ENCODE measurements around the gene BOD1. TPM values are rescaled to one million over a fixed set of nuclear protein-coding genes. Genes with fewer than 3 reads are reported as not detected.

Gene BOD1
- polyA plus RNA-seq, 2 of the 4 experiments (the other 2 are of a cell fraction): 59.1 to 102 TPM

- peaks cover 24% of the 10 kb centered on the region for H3K4me1 ChIP-seq
- WGBS (ENCODE audit: missing lambda C conversion rate): 83% methylated on average over 11 of the region's 11 CpGs
- ChIA-PET CTCF (interaction anchor here (0.9 to 6.3 kb wide), 4 partner anchors 9 to 357 kb away, joined by 5 to 50 read pairs (median 8); no protein-coding TSS in a partner anchor), POLR2A (no interaction called here)
- H3K27ac ChIP-seq: peak overlapping the region in 1 of 2 experiments; percentile 66; a peak in 4 of 6 replicates
- H3K4me2 ChIP-seq: no peak overlapping the region
- DNase-seq (ENCODE audit: low read depth in 1 of 2, low spot score in 1 of 2): no peak
- TF ChIP-seq FOSL2 (IDR thresholded peaks at IDR 0.05) (no peak), FOSL2 (CRISPR knock-in tag; IDR thresholded peaks at IDR 0.05) (no peak), MYC (IDR thresholded peaks at IDR 0.05; ENCODE audit: borderline replicate concordance, low read length) (no peak), EP300 (IDR thresholded peaks at IDR 0.05) (no peak), CBX8 (IDR thresholded peaks at IDR 0.05) (no peak), FOXS1 (CRISPR knock-in tag; IDR thresholded peaks at IDR 0.05) (no peak), RFX5 (IDR thresholded peaks at IDR 0.05) (no peak), MAFK (IDR thresholded peaks at IDR 0.05; ENCODE audit: partially characterized antibody) (peak; percentile 96), CHD4 (IDR thresholded peaks at IDR 0.05; ENCODE audit: borderline replicate concordance) (no peak), KDM5A (IDR thresholded peaks at IDR 0.05) (no peak)
- no peaks in the 10 kb centered on the region for H3K9me3 ChIP-seq
- H3K4me3 ChIP-seq: no peak overlapping the region
- FAIRE-seq: no peak
- no peak for ATAC-seq
Observed at GRCh38 chr5:173627860-173628392, 11.5 kb upstream of the BOD1 start.

GRCh38 chr5:173627271-173627670, 10.8 kb upstream of the BOD1 start:
- FAIRE-seq (no peak), DNase-seq (ENCODE audit: low read depth in 1 of 2, low spot score in 1 of 2) (no peak), ATAC-seq (no peak)
- POLR2A ChIA-PET: no interaction called here
- Histone ChIP-seq H3K27ac (no peak overlapping the region), H3K4me2 (no peak overlapping the region), H3K4me3 (no peak overlapping the region), H3K4me1 (peaks cover 28% of the 10 kb centered on the region), H3K9me3 (no peaks in the 10 kb centered on the region)
- no peak for TF ChIP-seq FOSB (CRISPR knock-in tag; IDR thresholded peaks at IDR 0.05)
- TF ChIP-seq EHMT2 (IDR thresholded peaks at IDR 0.05; ENCODE audit: low read depth): no peak
- no peak for TF ChIP-seq KDM5A (IDR thresholded peaks at IDR 0.05)
- no peak for TF ChIP-seq CHD4 (IDR thresholded peaks at IDR 0.05; ENCODE audit: borderline replicate concordance)
- TF ChIP-seq RCOR1 (IDR thresholded peaks at IDR 0.05; ENCODE audit: low read depth, low read length): no peak
- no peak for TF ChIP-seq ZSCAN20 (CRISPR knock-in tag; IDR thresholded peaks at IDR 0.05)
- no peak for TF ChIP-seq SMC3 (IDR thresholded peaks at IDR 0.05)
- TF ChIP-seq RNF2 (IDR thresholded peaks at IDR 0.05; ENCODE audit: borderline replicate concordance, low read depth): no peak
- no peak for TF ChIP-seq RARB (CRISPR knock-in tag; IDR thresholded peaks at IDR 0.05)
- CTCF ChIA-PET: interaction anchor here (0.6 to 6.3 kb wide), 5 partner anchors 8 to 690 kb away, joined by 3 to 50 read pairs (median 5); no protein-coding TSS in a partner anchor
- WGBS (ENCODE audit: missing lambda C conversion rate): 66% methylated on average over 4 of the region's 4 CpGs

GRCh38 chr5:173626505-173626820, 10.0 kb upstream of the BOD1 start:
- no peaks in the 10 kb centered on the region for H3K9me3 ChIP-seq
- CTCF ChIA-PET: interaction anchor here (0.6 to 6.3 kb wide), 5 partner anchors 337 to 691 kb away, joined by 3 to 50 read pairs (median 5); no protein-coding TSS in a partner anchor
- TF ChIP-seq HEYL (CRISPR knock-in tag; IDR thresholded peaks at IDR 0.05) (no peak), EHMT2 (IDR thresholded peaks at IDR 0.05; ENCODE audit: low read depth) (no peak), NPAS2 (CRISPR knock-in tag; IDR thresholded peaks at IDR 0.05; ENCODE audit: borderline replicate concordance) (no peak), ZFP36 (IDR thresholded peaks at IDR 0.05; ENCODE audit: borderline replicate concordance, partially characterized antibody) (no peak), MAX (IDR thresholded peaks at IDR 0.05) (no peak), CHD2 (IDR thresholded peaks at IDR 0.05; ENCODE audit: low read length, partially characterized antibody) (no peak), RCOR1 (IDR thresholded peaks at IDR 0.05; ENCODE audit: low read depth, low read length) (no peak), TP53 (CRISPR knock-in tag; IDR thresholded peaks at IDR 0.05) (no peak), EP300 (IDR thresholded peaks at IDR 0.05) (no peak), CEBPB (IDR thresholded peaks at IDR 0.05) (no peak), EHF (CRISPR knock-in tag; IDR thresholded peaks at IDR 0.05) (no peak)
- H3K4me3 ChIP-seq: no peak overlapping the region
- H3K27ac ChIP-seq: peak overlapping the region; percentile 45 to 76; a peak in 5 of 6 replicates
- POLR2A ChIA-PET: no interaction called here
- ATAC-seq (no peak), FAIRE-seq (no peak), DNase-seq (ENCODE audit: low read depth in 1 of 2, low spot score in 1 of 2) (no peak)
- 94% methylated on average over 3 of the region's 3 CpGs for WGBS (ENCODE audit: missing lambda C conversion rate)
- no peak overlapping the region for H3K4me2 ChIP-seq
- H3K4me1 ChIP-seq: peaks cover 28% of the 10 kb centered on the region

Measured in A549 (cell line).